ENCODE measurements around the gene COQ4.
"Not testable (repeated sequence)": the region's sequence is repeated elsewhere in the genome, so short reads cannot be mapped to it uniquely, and the experiment has no call there.

Gene COQ4

GRCh38 chr9:128337936-128338335 is 15.3 kb downstream of the COQ4 start:
- no peak for DNase-seq
- Histone ChIP-seq H3K9me3 (ENCODE audit: severe bottlenecking) (no peaks in the 10 kb centered on the region), H3K27ac (no peak overlapping the region), H3K27me3 (ENCODE audit: insufficient read depth, low read depth, severe bottlenecking) (no peaks in the 10 kb centered on the region), H3K36me3 (peaks cover 10% of the 10 kb centered on the region), H3K4me3 (ENCODE audit: low read depth, low read length) (no peak overlapping the region)
- TF ChIP-seq CTCF (IDR thresholded peaks at IDR 0.05; ENCODE audit: low read depth, low read length) = no peak

- not testable (repeated sequence) for H3K9me3 ChIP-seq (ENCODE audit: severe bottlenecking); DNase-seq; H3K27me3 ChIP-seq (ENCODE audit: insufficient read depth, low read depth, severe bottlenecking); H3K4me3 ChIP-seq (ENCODE audit: low read depth, low read length); H3K27ac ChIP-seq
- peaks cover 10% of the 10 kb centered on the region for H3K36me3 ChIP-seq
Observed at GRCh38 chr9:128338852-128339614, 16.4 kb downstream of the COQ4 start.

- Histone ChIP-seq H3K36me3 (peaks cover 20% of the 10 kb centered on the region), H3K27ac (peak within 1 kb of the TSS; percentile 54), H3K4me3 (ENCODE audit: low read depth, low read length) (peak within 1 kb of the TSS; percentile 84), H3K9me3 (ENCODE audit: severe bottlenecking) (no peaks in the 10 kb centered on the region), H3K27me3 (ENCODE audit: insufficient read depth, low read depth, severe bottlenecking) (no peaks in the 10 kb centered on the region)
- TF ChIP-seq CTCF (IDR thresholded peaks at IDR 0.05; ENCODE audit: low read depth, low read length) = no peak
- DNase-seq = peak; percentile 83
Observed at GRCh38 chr9:128339761-128340690, 17.4 kb downstream of the COQ4 start, which contains the start of gene SLC27A4. Gene SLC27A4 (plus strand): TSS chr9:128340527. CDS start chr9:128343133, 2,606 bp downstream.

GRCh38 chr9:128340691-128341434 is 18.2 kb downstream of the COQ4 start:
- Histone ChIP-seq H3K36me3 (peaks cover 29% of the 10 kb centered on the region), H3K9me3 (ENCODE audit: severe bottlenecking) (no peaks in the 10 kb centered on the region), H3K4me3 (ENCODE audit: low read depth, low read length) (peak overlapping the region; percentile 84), H3K27ac (peak overlapping the region; percentile 54), H3K27me3 (ENCODE audit: insufficient read depth, low read depth, severe bottlenecking) (no peaks in the 10 kb centered on the region)
- DNase-seq = no peak
- TF ChIP-seq CTCF (IDR thresholded peaks at IDR 0.05; ENCODE audit: low read depth, low read length) = no peak

GRCh38 chr9:128341435-128341849 is 18.8 kb downstream of the COQ4 start:
- peaks cover 35% of the 10 kb centered on the region for H3K36me3 ChIP-seq
- H3K27ac ChIP-seq = no peak overlapping the region
- DNase-seq = peak; percentile 92
- peak; percentile 90 for TF ChIP-seq CTCF (IDR thresholded peaks at IDR 0.05; ENCODE audit: low read depth, low read length)
- H3K9me3 ChIP-seq (ENCODE audit: severe bottlenecking) = no peaks in the 10 kb centered on the region
- H3K4me3 ChIP-seq (ENCODE audit: low read depth, low read length) = peak overlapping the region; percentile 84
- H3K27me3 ChIP-seq (ENCODE audit: insufficient read depth, low read depth, severe bottlenecking) = no peaks in the 10 kb centered on the region

Measured in WERI-Rb-1 (cell line).